SU-DHL-6 (cell line): Measurements from ENCODE around the gene GCM1.

Experiments
- CTCF ChIP-seq: fragments of 200-600 bp; sonication (generic); IDR thresholded peaks from one replicate; pipeline ENCODE4 v1.5.1; 2017; ENCODE audit warnings: antibody characterized with exemption, mild to moderate bottlenecking, low read length, moderate library complexity; ENCODE audit not compliant: insufficient read depth, poor library complexity, severe bottlenecking
- EZH2phosphoT487 ChIP-seq: fragments of 200-600 bp; sonication (generic), shearing (Covaris generic); conservative IDR thresholded peaks from 2 replicates; pipeline ENCODE4 v1.6.1; 2018; ENCODE audit warnings: mild to moderate bottlenecking, antibody characterized with exemption, low read length, moderate library complexity, mixed read lengths

GRCh38 chr6:53139841-53140413 lies 8.7 kb downstream of the GCM1 start:
- TF ChIP-seq CTCF (no peak), EZH2phosphoT487 (no peak)
